Measurements from ENCODE around the gene TSPAN9.

DNA sequence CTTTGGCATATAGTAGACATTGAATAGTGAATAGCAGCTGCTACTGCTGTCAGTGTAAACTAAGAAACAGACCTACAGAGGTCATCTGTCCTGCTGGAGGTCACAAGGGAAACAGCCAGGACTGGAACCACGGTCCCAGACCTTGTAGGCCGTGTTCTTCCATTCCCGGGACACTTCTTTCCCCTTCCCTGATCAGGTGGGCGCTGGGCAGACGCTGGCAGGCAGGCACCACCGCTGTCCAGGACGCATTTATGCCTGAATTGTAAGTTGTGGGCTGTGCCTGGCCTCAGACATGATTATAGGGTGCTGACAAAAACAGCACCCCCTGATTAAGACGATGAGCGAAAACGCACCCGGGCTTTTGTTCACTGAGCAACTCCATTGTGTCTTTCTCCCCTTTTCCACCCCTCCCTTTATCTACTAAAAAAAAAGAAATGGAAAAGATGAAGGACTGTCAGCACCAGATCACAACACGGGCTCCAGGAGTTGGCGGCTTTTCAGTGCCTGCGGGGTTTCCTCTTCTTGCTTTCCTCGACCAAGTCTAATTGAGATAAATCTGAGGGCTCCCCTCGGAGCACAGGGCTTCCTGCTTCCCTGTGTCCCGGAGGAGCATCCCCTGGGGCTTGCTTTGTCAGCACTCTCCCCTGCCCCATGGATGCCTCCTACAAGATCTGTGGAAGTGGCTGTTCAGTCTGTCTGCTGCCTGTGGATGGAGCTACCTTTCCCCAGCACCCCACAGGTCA, 80.6 kb downstream of the TSPAN9 start:
- no peak for TF ChIP-seq HNF4A (conservative IDR thresholded peaks at IDR 0.05)
- TF ChIP-seq, protein P1, sequence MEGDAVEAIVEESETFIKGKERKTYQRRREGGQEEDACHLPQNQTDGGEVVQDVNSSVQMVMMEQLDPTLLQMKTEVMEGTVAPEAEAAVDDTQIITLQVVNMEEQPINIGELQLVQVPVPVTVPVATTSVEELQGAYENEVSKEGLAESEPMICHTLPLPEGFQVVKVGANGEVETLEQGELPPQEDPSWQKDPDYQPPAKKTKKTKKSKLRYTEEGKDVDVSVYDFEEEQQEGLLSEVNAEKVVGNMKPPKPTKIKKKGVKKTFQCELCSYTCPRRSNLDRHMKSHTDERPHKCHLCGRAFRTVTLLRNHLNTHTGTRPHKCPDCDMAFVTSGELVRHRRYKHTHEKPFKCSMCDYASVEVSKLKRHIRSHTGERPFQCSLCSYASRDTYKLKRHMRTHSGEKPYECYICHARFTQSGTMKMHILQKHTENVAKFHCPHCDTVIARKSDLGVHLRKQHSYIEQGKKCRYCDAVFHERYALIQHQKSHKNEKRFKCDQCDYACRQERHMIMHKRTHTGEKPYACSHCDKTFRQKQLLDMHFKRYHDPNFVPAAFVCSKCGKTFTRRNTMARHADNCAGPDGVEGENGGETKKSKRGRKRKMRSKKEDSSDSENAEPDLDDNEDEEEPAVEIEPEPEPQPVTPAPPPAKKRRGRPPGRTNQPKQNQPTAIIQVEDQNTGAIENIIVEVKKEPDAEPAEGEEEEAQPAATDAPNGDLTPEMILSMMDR (IDR thresholded peaks at IDR 0.05; ENCODE audit: low read depth, low read length, missing input control): no peak
- TF ChIP-seq TAF1 (conservative IDR thresholded peaks at IDR 0.05): no peak
- TF ChIP-seq, protein P2, sequence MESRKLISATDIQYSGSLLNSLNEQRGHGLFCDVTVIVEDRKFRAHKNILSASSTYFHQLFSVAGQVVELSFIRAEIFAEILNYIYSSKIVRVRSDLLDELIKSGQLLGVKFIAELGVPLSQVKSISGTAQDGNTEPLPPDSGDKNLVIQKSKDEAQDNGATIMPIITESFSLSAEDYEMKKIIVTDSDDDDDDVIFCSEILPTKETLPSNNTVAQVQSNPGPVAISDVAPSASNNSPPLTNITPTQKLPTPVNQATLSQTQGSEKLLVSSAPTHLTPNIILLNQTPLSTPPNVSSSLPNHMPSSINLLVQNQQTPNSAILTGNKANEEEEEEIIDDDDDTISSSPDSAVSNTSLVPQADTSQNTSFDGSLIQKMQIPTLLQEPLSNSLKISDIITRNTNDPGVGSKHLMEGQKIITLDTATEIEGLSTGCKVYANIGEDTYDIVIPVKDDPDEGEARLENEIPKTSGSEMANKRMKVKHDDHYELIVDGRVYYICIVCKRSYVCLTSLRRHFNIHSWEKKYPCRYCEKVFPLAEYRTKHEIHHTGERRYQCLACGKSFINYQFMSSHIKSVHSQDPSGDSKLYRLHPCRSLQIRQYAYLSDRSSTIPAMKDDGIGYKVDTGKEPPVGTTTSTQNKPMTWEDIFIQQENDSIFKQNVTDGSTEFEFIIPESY (IDR thresholded peaks at IDR 0.05): no peak
- no peak for TF ChIP-seq RAD21 (IDR thresholded peaks at IDR 0.05)

Data from liver (tissue), 3 donors.